RWPE1 (cell line): ENCODE measurements around the gene GDF10.

Source experiments
- CTCF ChIA-PET: fragments of 350-600 bp; sonication (Branson Sonifier 250); formaldehyde crosslinking; extraction: SDS; loops from one replicate; lab custom pipeline; 2021; lab: Yijun Ruan, JAX
- POLR2A ChIA-PET: fragments of 400-600 bp; formaldehyde crosslinking; extraction: SDS; loops from one replicate; lab custom pipeline; 2020; ENCODE audit warnings: antibody characterized with exemption; ENCODE audit not compliant: low non-redundant PET; lab: Yijun Ruan, JAX
- DNase-seq: peaks from one replicate; pipeline ENCODE4 v3.0.0; 2012; ENCODE audit warnings: low spot score
- H3K27ac ChIP-seq: fragments of 450-650 bp; 2 replicates; pipeline ENCODE4 v1.5.1; 2017
- TF ChIP-seq, protein P1 (sequence below): fragments of 450-650 bp; conservative IDR thresholded peaks from 2 replicates; pipeline ENCODE4 v1.5.1; 2017; ENCODE audit warnings: low read depth, mild to moderate bottlenecking

Gene GDF10

DNA sequence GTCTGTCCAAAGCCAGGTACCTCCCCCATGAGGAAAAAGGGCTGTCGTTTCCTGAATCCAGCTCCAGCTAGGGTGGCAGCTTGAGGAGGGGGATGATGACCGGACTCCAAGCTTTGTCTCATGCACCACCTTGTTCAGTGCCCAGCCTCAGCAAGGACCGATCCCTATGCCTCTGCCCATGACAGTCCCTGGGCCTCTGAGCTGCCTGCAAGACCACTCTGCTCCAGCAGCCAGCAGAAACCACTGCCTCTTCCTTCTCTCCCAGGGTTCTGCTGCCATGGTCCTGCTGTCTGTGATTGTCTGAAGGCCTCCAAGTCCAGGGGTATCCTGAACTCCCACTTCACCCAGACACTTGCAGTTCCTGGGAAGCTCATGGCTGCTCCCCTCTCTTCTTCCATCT, 21.3 kb upstream of the GDF10 start:
- CTCF ChIA-PET, result no interaction called here
- TF ChIP-seq, protein P1, sequence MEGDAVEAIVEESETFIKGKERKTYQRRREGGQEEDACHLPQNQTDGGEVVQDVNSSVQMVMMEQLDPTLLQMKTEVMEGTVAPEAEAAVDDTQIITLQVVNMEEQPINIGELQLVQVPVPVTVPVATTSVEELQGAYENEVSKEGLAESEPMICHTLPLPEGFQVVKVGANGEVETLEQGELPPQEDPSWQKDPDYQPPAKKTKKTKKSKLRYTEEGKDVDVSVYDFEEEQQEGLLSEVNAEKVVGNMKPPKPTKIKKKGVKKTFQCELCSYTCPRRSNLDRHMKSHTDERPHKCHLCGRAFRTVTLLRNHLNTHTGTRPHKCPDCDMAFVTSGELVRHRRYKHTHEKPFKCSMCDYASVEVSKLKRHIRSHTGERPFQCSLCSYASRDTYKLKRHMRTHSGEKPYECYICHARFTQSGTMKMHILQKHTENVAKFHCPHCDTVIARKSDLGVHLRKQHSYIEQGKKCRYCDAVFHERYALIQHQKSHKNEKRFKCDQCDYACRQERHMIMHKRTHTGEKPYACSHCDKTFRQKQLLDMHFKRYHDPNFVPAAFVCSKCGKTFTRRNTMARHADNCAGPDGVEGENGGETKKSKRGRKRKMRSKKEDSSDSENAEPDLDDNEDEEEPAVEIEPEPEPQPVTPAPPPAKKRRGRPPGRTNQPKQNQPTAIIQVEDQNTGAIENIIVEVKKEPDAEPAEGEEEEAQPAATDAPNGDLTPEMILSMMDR, result no peak

DNA sequence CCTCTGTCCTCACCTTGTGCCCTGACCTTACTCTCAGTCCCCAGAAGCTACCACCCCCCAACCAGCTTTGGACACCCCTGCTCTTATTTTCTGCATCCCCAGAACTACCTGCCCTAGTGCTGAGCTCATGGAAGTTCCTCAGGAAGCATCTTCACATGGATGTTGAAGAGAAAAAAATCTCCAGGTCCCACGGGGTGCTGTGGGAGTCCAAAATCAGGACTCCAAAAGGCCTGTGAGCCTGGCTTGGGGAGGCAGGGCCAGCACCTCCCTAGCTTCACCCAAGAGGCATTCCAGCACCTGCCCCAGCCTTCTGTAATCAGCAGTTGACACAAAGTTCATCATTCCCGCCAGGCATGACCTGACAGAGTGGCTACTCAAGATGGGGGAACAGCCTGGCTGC, 20.7 kb upstream of the GDF10 start:
- H3K27ac ChIP-seq, result no peak overlapping the region

More for the DNA sequence above, 21.3 kb upstream of the GDF10 start:
- POLR2A ChIA-PET, result no interaction called here
- DNase-seq, result no peak
- no peak overlapping the region for H3K27ac ChIP-seq

DNA sequence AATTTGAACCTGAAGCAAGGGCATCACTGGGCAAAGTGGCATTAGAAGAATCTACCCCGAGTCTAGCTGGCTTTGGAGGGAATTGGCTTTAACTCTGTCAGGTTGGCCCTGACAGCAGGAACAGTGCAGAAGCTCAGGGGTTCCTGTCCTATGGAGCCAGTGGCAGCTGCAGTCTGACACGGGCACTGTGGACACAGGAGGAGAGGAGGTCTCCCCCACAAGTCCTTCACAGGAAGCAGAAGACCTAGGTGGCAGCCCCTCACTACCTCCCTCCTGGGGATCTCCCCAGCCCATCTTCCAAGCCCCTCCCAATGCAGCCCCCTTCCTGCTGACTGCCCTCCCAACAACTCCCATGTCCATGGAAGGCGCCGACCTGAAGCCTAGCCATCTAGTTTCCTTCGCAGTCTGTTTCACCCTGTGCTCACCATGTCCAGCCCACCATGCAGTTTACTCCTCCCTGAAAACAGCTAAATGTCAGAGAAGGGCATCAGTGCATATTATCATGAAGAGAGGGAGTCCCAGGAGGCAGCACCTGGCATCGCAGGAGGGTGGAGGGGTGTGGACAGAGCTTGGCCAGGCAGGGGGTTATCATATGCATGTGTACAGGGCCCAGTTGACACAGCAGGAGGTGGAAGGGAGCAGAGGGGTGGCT, 17.9 kb upstream of the GDF10 start:
- POLR2A ChIA-PET, result no interaction called here
- CTCF ChIA-PET, result no interaction called here
- DNase-seq, result no peak

More for the DNA sequence above, 20.7 kb upstream of the GDF10 start:
- ChIA-PET POLR2A (no interaction called here), CTCF (interaction anchor here (0.6 kb wide), 1 partner anchor 23 kb away, joined by 4 read pairs; no protein-coding TSS in a partner anchor)
- TF ChIP-seq, protein P1, result no peak
- DNase-seq, result no peak

DNA sequence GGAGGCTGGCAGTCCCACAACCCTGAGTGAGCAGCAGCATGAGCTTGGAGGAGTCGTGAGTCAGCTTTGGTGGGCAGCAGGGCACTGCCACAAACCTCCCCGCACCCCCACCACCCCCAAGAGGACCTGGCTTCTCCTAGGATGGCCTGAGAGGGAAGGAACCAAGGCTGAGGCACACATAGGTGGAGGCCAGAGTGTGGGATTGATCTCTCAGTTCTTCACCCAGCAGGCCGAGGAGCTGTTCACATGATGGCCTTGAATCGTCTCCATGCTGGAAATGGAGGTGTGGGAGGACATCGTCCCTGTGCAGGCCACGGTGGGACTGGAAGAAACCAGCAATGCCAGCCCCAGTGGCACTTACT, 17.4 kb upstream of the GDF10 start:
- TF ChIP-seq, protein P1, result no peak
- H3K27ac ChIP-seq, result no peak overlapping the region
- no peak for DNase-seq
- ChIA-PET CTCF (no interaction called here), POLR2A (no interaction called here)

More for the DNA sequence above, 17.9 kb upstream of the GDF10 start:
- TF ChIP-seq, protein P1, result no peak
- H3K27ac ChIP-seq, result no peak overlapping the region

DNA sequence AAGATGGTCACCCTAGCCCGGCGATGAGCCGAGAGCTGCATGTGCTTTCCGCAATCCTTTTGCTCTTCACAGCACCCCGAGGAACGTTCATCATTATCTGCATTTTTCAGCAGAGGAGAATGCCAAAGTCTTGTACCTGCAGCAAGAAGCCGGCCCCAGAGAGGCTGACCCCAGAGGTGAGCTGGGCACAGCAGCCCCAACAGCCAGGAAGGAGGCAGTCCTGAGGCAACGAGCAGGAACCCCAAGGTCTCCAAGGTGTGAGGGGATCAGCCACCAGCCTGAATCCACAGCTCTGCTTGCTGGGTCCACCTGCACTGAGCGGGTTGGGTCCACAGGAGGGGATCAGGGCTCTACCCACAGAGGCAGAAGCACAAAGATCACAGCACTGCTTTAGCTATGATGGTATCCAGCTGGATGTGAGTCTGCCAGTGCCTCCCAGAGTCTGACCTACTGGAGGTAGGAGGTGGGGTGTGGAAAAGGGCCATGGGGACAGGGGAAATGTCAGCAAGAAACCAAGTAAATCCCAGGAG, 16.8 kb upstream of the GDF10 start:
- DNase-seq, result no peak
- POLR2A ChIA-PET, result no interaction called here
- TF ChIP-seq, protein P1, result no peak
- H3K27ac ChIP-seq, result no peak overlapping the region
- CTCF ChIA-PET, result no interaction called here

DNA sequence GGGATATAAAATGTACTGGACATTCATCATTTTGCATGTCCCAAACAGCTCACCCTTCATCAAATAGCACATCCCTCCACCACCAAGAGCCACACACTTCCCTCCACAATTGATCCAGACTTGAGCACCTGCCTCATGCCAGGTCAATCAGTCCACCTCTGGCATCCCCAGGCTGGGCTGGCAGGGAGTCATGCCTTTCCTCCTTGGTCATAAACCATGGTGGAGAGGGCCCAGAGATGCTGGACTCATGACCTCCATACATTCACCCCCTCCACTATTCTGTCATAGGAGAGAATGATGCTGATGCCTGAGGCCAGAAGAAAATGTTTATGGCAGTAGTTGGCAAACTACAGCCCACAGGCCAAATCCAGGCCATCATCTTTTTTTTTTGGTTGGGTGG, 16.1 kb upstream of the GDF10 start:
- no peak overlapping the region for H3K27ac ChIP-seq
- ChIA-PET CTCF (no interaction called here), POLR2A (no interaction called here)
- TF ChIP-seq, protein P1, result no peak
- no peak for DNase-seq
